ENCODE results near the gene SPSB4.

Gene SPSB4

DNA sequence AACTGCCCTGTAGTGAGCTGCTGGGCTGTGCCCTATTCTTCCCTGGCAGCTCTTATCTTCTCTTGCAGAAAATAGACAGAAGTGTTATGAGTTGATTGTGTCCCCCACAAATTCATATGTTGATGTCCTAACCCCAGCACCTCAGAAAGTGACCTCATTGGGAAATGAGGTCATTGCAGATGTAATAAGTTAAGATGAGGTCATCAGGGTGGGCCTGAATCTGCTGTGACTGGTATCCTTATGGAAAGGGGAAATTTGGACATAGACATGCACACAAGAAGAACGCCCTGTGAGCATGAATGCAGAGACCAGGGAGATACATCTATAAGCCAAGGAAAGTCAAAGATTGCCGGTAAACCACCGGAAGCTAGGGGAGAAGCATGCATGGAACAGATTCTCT lies 49.0 kb downstream of the SPSB4 start:
- DNase-seq (ENCODE audit: low spot score), result no peak
- no peak for TF ChIP-seq CTCF (IDR thresholded peaks at IDR 0.05; ENCODE audit: extremely low read depth, insufficient read depth, missing control alignments)
- in situ Hi-C loops (cut with MboI; ENCODE audit: low pct_unique_long_range_greater_than_20kb, low sequenced_read_pairs, unreplicated experiment), result no loop called here

DNA sequence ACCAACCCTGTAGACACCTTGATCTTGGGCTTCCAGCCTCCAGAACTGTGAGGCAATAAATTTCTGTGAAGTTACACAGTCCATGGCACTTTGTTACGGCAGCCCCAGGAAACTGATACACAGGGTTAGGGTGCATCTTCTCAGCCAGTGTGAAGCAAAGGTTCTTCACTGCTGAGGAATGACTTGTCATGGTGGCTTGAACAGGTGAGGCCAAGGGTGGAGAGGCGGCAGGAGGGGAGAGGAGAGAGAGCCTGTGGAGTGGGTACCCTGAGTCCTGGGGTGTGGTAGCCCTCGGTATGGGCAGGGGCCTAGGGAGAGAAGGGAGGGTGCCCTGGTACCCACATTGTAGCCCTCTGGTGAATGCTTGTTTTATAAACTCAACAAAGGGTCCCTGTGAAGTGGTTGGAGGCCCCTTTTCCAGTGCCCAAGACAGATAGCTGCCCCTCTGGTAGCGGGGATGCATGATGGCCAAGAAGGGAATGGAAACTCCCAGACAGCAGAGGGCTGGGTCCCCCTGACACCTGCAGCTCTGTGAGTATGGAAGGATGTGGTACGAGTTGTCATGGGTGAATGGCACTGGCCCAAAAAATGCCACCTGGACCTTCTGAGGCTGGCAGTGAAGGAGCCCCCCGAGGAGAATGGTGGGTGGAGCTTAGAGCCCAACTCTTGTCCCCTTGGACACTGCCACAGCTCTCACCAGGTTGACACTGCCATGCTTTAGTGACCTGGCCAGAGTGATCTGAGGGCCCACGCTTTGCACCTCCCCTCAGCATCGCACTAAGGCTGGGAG lies 49.6 kb downstream of the SPSB4 start:
- no peak for TF ChIP-seq CTCF (IDR thresholded peaks at IDR 0.05; ENCODE audit: extremely low read depth, insufficient read depth, missing control alignments)
- no peak for DNase-seq (ENCODE audit: low spot score)
- in situ Hi-C loops (cut with MboI; ENCODE audit: low pct_unique_long_range_greater_than_20kb, low sequenced_read_pairs, unreplicated experiment), result no loop called here

GRCh38 chr3:141102372-141102771 lies 51.2 kb downstream of the SPSB4 start:
- no peak for DNase-seq (ENCODE audit: low spot score)
- TF ChIP-seq CTCF (IDR thresholded peaks at IDR 0.05; ENCODE audit: extremely low read depth, insufficient read depth, missing control alignments), result no peak
- in situ Hi-C loops (cut with MboI; ENCODE audit: low pct_unique_long_range_greater_than_20kb, low sequenced_read_pairs, unreplicated experiment), result no loop called here

DNA sequence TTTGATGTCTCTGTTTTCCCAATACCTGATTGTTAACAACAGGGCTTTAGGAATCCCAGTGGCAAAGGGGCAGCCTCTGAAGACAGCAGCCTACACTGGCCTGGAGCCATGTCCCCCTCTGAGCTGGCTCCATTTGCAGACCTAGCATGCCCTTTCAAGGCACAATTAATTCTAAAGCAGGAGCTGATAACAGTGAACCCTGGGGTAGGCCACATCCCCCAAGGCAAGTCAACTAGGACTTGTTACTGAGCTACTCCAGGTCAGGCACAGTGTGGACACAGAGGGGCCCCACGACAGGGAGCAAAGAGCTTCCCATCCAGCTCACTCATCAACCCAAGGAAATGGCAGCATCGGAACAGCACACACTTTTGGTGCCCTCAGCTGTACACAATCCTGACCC lies 51.9 kb downstream of the SPSB4 start:
- in situ Hi-C loops (cut with MboI; ENCODE audit: low pct_unique_long_range_greater_than_20kb, low sequenced_read_pairs, unreplicated experiment), result no loop called here
- no peak for TF ChIP-seq CTCF (IDR thresholded peaks at IDR 0.05; ENCODE audit: extremely low read depth, insufficient read depth, missing control alignments)
- no peak for DNase-seq (ENCODE audit: low spot score)

DNA sequence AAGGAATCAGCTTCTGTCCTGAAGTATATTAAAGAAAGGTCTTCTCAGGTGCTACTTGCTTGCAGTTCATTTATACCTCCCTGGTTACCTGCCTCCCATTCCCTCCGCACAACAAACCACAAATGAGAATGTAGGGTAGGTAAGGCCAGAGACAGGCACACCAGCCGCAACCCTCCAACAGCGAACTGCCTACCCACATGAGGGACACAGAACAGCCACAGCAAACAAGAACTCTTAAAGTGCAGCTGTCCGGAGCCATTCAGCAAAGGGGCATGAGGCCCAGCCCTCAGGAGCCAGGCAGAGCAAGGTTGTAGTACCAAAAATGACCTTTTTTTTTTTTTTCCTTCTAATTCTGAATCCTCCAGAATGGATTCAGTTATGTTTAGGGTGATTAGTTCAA lies 52.4 kb downstream of the SPSB4 start:
- no peak for TF ChIP-seq CTCF (IDR thresholded peaks at IDR 0.05; ENCODE audit: extremely low read depth, insufficient read depth, missing control alignments)
- no peak for DNase-seq (ENCODE audit: low spot score)
- in situ Hi-C loops (cut with MboI; ENCODE audit: low pct_unique_long_range_greater_than_20kb, low sequenced_read_pairs, unreplicated experiment), result no loop called here

GRCh38 chr3:141104151-141104821 lies 53.1 kb downstream of the SPSB4 start:
- no peak for DNase-seq (ENCODE audit: low spot score)
- in situ Hi-C loops (cut with MboI; ENCODE audit: low pct_unique_long_range_greater_than_20kb, low sequenced_read_pairs, unreplicated experiment), result no loop called here
- TF ChIP-seq CTCF (IDR thresholded peaks at IDR 0.05; ENCODE audit: extremely low read depth, insufficient read depth, missing control alignments), result no peak
